Stimulated activated CD8-positive, alpha-beta memory T cell treated with anti-CD3 and anti-CD28 coated beads, Interleukin-15, amount 100 ng/mL, for 48 hours (primary cell): ENCODE measurements around the gene RPA1.
"Not testable (repeated sequence)": the region's sequence is repeated elsewhere in the genome, so short reads cannot be mapped to it uniquely, and the experiment has no call there.

ENCODE experiments used
- DNase-seq, 2 donors: peaks; one replicate each; pipeline ENCODE4 v3.0.0-alpha.2; 2020; ENCODE audit warnings: low read depth in 2 of 2

RPA1 gene

DNA sequence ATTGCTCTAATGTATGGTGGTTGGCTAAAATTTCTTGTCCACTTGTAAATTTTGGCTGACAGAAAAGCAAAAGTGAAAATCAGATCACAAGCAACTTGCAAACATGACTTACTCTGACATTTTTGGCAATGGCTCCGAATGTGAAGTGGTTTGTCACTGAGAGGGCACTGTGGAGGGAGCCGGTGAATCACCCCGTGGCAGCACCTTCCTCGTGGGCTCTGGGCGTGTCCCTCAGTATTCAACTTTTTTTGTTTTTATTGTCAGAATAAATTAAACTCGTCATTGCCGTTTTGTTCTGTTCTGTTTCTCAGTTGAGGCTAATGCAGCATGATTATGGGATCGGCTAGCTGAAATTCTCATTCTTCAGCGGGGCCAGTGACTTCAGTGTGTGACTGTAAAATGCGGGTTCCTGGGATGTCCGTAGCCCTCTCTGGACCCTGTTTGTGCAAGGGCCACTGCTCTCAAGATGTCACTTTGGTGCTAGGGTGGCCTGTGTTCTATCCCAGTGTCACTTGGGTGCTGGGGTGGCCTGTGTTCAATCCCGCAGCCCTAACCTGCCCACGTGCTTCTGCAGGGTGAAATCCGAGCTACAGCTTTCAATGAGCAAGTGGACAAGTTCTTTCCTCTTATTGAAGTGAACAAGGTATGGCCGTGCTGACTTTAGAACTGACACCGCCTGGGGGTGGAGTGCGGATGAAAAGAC, 48.8 kb downstream of the RPA1 start:
- no peak for DNase-seq

DNA sequence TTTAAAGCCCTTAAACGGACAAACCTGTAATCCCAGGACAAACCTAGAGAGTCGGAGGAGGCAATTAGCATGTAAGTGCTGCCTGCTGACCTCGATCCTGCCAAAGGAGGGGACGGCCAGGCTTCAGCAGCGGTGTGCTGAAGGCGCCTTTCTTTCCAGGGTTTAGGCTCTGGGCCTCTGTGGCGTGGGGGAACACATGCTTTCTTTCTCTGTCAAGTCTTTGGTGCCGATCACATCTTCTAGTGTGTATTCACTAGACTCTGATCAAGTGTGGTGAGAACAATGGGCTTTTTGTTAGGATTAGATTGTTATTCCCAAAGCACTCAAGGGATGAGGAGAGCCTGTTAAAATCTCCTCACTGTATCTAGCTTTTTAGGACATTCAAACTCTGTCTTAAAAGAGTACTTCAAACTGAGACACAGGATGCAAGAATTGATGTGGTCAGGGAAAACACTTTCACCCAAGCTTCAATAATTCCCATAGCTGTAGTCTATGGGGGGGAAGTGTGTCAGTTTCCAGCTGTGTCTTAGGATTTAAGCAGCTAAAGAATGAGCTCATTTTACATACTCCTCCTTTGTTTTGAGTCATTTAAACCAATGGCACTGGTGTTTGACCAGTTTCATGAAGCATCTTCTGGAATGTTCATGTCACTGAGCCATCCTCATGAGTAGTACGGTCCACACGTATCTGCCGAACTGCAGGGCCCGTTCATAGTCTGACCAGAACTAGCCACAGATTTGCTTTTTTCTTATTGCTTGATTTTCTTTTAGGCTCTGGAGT, 51.2 kb downstream of the RPA1 start:
- DNase-seq, result no peak

DNA sequence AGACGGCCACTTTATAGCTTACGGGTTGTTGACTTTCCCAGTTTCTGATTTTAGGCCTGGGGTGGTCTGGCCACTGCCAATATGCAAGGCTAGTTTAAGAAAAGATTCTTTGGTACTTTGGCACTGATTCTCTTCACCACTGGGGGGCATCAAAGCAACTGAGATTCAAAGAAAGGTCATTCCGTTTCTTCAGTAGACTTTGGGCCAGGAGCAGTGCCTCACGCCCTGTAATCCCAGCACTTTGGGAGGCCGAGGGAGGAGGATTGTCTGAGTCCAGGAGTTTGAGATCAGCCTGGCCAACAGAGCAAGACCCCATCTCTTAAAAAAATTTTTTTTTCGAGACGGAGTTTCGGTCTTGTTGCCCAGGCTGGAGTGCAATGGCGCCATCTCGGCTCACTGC, 53.0 kb downstream of the RPA1 start:
- DNase-seq, result no peak

DNA sequence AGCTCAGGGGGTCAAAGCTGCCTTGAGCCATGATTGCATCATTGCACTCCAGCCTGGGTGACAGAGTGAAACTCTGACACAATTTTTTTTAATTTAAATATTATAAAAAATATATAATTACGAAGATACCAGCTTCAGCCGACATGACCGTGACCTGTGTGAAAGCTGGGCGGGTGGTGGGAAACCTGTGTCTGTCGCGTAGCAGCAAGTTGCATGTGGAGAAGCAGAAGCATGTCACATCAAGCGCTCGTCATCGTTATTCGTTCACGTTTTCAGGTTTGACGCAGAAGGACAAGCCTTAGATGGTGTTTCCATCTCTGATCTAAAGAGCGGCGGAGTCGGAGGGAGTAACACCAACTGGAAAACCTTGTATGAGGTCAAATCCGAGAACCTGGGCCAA, 53.7 kb downstream of the RPA1 start:
- DNase-seq, result no peak

DNA sequence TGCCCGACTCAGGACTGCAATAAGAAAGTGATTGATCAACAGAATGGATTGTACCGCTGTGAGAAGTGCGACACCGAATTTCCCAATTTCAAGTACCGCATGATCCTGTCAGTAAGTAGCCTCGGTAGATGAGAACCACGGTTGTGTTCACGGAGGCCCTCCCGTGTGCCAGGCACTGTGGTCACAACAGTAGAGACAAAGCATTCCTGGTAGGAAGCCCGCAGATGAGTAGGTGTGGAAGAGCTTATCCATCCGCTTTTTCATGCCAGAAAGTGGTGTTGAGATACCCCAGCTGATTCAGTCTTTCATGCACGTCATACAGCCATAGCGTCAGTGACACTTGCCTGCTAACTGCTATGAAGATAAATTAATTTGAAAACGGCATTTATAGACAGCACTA, 58.9 kb downstream of the RPA1 start:
- DNase-seq, result no peak

DNA sequence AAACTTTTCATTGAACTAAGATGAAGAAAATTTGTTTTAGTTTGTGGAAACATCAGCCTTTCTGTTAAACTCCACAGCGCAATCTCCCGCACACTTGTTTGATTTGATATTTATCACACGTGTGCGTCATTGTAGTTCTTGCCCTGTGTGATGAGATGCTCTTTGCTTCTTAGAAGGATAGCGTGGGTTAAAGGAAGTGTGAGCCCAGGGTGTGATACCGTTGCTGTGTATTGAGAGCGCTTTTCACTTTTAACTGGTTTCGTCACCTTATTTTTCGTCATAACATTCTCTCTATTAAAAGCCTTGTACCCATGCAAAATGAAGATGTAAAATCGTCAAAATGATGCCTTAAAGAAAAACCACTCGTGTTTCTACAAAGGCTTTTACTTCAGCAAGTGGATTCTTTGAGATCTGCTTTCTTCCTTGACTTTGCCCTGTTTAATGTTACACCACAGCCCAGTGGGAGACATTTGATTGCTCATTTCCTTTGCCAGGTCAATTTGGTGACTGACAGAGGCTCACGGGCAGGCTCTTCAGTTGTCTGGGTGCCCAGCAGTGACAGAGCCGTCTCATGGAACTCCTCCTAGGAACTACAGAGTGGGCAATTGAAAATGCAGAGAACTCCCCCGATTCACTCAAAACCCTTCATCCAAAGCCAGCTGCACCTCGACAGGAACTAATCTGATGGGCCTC, 61.1 kb downstream of the RPA1 start:
- no peak for DNase-seq

DNA sequence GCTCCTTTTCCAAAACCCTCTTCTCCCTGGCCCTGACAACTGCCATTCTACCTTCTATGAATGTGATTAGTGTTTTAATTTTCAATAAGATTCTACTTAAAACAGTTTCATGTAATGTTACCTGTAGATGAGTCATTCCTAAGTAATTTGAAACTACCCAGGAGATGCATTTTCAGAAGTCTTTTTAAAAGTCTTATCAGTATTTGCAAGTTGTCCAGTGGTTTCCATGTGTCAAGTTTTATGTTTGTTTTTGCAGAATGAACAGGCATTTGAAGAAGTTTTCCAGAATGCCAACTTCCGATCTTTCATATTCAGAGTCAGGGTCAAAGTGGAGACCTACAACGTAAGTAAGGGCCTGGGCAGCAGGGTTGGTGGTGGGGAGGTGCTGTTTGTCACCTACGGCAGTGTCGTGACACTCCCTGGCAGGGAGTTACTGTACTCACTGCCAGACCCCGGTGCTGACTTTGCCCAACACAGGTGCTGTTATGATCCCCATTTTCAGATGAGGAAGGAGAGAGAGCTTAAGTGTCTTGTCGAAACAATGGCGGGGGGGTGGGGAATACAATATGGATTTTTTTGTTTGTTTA, 65.0 kb downstream of the RPA1 start:
- no peak for DNase-seq

DNA sequence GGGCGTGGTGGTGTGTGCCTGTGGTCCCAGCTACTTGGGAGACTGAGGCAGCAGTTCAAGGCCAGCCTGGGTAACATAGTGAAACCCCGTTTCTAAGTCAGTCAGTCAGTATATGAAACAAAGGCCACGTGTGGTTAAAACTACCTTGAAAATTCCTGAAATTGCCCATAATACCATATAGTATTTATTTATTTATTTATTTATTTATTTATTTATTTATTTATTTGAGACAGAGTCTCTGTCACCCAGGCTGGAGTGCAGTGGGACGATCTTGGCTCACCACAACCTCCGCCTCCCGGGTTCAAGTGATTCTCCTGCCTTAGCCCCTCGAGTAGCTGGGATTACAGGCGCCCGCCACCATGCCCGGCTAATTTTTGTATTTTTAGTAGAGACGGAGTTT, 65.7 kb downstream of the RPA1 start:
- DNase-seq, result not testable (repeated sequence)

DNA sequence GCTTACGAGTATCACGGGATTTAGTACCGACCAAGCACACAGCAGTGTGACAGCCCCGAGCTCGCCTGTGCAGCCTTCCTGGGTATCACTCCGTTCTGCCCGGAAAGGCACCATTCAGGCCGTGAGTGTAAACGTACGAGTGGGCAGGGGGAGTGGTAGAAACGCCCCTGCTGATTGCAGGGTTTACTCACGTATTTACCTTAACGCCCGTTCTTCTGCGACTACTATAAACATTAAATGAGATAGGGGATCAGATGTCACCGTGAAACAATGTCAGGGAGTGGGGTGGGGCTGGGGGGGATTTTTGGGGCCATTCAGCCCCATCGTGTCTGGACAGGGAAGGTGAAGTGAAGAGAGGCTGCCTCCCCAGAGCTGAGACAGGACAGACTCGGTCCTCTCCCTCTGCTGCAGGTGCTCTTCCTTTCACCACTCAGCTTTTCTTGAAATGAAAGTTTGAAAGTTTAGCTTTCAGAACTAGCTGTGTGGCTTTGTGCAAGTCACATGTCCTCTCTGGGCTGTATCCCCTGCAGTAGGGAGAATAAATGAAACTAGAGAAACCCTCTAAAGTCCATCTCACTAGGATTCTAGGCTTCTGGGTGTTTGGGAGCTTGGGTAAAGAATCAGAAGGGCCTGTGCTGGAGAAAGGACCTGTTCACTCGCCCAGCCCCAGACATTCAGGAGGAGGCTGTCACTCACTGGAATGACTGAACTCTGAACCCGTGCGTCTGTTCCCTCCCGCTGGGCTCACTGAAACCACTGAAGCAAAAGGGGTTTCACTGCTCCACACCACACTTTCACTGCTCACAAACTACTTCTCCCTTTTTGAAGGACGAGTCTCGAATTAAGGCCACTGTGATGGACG, 66.7 kb downstream of the RPA1 start:
- DNase-seq, result no peak

DNA sequence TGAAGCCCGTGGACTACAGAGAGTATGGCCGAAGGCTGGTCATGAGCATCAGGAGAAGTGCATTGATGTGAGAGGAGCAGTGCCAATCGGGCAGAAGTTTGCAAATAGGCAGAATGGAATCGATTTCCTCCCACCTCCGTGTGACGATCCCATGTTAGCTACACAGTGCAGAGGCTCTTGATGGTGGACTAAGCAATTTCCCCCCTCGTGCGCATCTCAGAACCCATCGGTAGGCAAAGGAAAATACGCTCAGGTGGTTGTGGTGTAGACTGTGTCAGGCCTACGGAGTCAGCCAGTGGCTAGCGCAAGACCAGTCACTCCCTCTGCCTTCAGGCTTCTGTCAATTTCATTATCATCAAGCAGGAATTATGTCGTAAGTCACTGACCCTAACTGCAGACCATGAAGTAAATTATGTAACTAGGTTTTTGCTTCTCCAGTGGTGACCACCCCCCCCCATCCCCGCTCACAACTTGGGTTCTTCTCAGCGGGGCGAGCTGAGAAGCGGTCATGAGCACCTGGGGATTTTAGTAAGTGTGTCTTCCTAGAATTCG, 67.4 kb downstream of the RPA1 start:
- no peak for DNase-seq

DNA sequence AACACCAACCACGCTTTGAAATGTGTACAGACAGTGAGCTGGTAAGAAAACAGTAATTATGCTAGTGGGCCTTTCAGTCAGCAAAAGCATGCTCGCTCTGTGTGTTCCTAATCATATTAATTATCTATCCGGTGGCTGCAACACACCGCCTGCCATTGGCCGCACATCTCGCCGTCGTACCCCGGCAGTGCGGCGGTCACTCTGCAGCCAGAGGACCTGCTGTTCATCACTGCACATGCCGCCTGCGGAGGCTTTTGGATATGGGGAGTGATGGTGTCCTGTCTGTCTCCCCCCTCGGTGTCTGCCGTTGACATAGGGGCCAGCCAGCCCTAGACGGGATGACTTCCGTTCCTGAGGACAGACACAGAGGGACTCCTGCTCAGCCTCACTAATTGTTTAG, 68.5 kb downstream of the RPA1 start:
- DNase-seq, result no peak

DNA sequence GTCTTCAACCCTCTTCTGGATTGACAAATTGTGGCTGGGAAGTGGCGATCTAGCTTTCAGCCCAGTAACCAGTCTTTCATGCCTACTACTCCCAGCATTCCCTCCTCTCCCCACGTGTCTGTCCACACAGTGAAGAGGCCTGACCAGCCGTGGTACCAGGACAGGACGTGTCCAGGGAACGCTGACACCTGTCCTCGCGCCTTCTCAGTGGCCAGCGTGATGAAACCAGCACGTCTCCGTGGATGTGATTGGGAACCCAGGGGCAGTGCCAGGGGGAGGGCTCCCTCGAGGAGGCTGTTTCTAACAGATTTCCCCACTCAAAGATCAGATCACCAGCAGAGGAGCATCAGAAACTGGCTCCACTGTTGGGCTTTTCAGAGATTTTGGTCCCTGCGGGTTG, 69.1 kb downstream of the RPA1 start:
- DNase-seq, result no peak

DNA sequence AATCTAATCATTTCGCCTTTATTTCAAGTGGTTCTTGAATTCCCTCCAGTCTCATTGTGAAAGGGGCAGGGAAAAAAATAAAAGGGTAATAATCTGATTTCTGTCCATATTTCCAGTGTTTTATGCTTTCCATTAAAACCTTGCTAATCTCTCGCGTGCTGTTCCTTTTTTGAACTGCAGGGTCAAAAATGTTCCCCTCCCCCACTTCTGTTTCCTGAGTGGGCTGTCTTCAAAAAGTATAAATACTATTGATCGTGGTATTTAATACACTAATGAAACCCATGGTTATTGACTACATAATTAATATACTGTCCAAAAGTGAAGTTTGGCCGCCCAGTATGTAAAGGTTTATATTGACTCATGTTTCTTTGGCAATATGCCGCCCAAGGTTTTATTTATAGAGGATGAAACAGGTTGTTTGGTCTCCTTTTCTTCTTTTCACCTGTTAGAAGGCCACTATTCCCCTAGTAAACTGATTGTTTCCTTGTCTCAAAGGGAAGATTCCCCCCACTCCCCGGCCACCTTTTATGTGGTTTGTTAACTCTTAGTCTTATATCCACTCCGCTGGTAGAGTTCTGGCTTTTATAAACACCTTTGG, 69.7 kb downstream of the RPA1 start:
- no peak for DNase-seq

DNA sequence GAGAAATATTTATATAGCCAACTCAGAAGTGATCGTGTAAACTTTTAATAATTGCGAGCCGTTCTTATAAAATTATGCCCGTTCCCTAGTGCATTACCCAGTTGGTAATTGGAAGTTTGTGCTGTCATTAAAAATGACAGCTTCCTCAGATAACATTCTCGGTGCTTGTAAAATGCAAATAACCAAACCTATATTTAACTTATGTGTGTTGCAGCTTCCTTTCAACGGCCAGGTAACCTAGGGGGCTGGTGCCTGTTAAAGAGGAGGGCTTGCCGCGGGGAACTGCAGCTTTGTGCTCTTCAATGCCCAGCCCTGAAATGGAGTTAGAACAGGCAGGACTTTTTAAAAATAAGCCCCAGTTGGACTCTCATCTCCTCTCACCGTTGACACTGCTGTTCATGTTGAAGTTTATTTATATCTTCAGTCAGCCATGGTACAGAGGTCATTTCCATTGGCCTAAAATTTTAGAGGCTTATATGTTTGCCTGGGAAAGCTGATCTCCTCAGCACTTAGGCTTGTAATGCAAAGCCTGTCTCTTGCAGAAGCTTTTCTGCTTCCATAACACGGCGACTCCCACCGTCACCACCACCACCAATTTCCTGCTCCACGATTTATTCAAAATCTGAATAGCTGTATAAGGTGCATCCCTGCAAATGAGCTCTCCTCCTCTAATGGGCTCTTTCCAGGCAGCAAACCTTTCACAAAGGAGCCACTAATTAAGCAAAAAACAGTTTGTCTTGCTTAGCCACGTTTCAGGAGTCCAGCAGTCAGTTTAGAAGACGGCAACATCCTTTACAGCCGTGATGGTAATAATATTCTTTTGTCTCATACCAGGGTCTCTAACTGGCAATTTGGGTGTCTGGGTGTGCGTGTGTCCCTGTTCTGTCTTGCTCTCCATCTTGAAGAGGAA, 74.7 kb downstream of the RPA1 start:
- DNase-seq, result no peak

DNA sequence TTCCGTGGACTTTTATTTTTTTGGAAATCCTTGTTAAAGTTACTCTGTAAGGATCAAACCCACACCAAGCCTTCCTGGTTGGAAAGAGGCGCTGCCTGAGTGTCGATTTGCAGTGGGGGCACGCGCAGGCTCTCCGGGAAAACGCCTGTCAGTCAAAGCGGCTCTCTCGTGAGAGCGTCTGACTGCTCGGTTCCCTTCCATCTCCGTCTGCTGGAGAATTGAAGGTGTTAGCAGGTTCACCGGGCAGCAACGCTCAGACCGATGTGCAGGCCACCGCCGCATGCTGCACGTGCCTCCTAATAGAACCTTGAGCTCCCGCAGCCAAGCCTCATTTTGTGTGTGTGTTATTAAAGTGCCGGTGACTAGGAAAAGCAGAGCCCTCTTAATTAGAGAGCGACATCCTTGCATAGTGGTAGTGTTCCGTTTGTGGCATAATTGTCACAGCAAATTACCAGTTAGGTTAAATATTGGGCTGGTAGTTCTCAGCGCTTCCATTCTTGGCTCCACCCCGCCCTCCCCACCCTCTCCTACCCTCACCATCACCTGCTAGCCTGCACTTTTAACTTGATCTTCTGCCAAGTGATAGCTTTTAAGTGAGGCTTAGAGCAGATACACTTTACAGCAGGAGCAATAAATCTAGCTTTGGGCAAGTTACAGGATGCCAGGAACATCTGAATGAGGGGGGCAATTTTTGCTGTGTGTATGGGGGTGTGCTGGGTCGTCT, 75.5 kb downstream of the RPA1 start:
- DNase-seq, result no peak

DNA sequence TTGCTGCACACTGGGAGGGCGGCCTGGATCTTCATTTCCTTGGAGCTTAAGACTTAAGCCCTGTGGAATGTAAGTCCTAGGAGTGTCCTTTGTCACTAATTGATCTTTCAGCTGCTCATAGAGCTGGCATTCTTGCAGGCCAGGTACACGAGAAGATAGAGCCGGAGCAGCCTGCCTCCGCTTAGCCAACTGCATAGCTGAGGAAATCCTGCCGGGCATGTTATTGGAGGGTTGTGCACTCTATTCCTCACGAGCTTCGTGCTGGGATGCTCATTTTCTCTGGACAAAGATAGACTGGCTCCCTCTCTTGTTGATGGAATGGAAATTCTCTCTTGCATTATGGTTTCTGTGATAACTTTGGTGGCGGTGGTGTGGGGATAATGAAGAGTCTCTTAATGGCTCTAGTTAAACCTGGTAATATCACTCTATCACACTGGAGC, 76.9 kb downstream of the RPA1 start:
- no peak for DNase-seq

DNA sequence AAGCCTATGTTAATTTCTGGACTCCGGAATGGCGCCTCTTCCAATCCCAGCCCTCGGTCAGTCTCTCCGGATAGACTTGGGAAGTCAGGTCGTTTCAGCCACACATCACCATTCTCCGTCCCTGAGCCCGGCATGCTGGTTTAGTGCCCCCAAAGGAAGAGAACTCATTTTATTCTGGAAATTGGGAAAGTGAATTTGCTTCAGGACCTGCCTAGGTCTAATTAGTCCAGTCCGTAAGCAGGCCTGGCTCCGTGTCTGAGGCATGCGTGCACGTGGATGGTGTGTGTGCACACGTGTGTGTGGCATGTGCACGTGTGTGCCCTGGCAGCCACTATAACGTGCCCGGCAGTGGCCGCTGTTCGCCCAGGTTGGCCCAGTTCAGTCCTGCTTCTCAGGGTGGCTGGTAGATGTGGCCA, 77.4 kb downstream of the RPA1 start:
- DNase-seq, result no peak

DNA sequence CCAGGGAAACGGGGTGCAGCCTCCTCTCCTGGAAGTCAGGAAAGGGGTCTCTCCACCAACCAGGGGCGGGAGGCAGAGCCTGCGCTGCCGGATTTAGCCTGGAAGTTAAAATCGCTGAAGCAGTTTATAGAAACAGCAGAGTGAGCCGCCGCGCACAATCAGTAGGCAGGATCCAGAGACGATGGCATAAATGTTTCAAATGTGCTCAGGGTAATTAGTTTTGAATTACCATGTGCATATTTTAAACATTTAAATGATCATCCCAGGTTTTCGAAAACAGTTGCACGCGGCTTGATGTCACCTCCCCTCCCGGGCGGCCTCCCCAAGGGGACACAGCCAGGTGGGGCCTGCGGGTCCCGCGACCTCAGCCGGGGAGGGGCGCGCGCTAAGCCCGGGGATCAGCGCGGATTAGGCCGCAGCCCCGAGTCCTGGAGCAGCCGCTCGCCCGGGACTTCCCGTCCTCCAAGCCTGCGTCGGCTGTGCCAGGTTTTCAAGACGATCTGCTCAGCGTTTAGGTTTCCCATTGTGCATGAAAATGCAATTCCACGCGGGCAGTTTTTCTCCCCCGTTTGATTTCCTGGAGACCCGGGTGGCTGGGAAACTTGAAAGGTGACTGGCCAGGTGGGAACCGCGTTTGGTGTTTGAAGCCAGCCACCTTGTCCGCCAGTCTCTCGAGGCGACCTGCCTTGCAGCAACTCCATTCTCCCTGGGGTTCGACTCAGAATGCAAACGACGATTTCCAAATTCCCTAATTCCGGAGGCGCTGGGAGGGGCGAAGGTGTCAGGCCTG, 78.3 kb downstream of the RPA1 start:
- DNase-seq, result no peak
